Measurements from ENCODE around the gene MAPT.
"Not testable (repeated sequence)": the region's sequence is repeated elsewhere in the genome, so short reads cannot be mapped to it uniquely, and the experiment has no call there.

Gene MAPT

DNA sequence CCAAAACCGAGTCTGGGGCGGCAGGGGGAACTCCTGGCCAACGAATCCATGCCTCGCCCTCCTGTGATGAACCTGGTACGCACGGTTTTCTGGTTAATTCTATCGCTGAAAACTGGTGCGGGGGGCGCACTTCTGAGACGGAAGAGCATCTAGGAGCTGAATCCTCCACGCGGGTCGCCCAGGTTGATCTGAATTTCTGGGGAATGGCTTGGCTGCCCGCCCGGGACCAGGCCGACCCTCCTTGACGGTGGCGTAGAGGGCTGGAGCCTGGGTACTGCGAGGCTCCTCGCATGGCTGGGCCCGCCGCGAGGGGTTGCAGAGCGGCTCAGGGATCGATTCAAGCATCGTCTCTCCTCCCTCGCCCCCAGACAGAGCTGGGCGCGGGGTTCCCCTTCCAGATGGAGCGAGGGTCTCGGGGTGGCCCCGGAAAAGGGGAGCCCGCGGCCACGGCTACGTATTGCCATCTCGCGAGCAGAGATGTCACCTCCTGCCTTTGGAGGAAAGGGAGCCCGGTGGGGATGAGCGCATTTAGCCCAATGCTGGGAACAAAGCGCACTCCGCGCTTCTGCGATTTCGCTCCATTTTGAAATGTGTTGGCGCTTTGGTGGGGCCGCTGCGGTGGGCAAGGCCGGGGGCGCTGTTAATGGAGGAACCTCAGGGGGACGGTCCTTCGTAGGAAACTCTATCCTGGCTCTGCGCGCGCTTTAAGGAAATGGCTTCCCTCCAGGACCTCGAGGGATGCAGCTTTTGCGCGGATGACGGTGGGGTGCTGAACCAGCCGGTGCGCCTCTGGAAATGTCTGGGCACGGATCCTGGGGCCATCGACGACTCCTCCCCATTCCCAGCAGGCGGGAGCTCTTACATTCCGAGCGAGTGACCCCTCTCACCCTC is 2.7 kb downstream of the MAPT start:
- peak in 15 of 56 donors; percentile 9 to 53 (median 40) for DNase-seq

DNA sequence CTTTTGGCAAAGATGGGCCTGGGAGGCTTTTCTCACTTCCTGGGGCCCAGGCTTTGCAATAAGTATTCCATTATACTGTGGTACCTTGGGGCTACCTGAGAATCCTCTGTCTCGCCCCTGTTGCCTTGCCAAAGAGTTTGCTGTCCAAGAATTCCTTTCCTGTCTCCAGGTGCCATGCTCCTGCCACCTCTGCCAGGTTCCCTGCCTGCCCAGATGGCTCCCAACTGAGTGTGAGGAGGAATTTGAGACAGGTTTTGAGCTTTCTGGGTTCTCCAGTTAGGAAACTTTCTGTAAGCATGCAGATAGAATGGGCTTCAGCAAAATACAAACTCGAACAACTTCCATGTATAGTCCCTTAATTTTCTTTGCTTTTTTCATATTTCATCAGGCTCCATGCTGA is 5.8 kb downstream of the MAPT start:
- no peak for DNase-seq

DNA sequence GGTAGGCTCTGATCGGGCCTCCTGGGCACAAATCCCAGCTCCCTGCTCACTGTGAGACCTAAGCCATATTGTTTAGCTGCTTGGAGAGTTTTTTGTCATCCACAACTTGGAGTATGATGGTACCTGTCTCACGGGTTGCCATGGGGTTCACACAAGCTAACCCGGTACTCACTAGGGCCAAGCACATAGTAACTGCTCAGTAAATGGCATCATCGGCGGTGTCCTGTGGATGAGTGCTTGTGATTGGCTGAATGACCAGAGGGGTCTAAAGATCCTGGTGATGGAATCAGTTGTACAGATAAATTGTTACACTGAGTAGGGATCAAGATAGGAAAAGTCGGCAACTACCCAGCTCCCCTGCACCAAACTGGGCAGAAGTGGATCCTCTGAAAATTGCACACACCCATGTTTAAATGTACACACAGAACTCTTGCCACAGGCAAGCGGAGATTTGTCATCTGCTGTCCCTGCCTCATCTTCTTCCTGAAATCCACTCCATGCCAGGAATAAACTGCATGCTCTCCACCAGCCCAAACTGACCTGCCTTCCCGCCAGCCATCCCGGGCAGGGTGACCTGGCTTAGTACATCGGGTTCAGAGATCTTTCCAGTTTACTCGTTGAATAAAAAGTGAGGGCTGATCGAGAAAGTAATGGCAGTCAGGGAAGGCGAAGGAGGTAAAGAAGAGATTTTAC is 6.5 kb downstream of the MAPT start:
- no peak for DNase-seq

DNA sequence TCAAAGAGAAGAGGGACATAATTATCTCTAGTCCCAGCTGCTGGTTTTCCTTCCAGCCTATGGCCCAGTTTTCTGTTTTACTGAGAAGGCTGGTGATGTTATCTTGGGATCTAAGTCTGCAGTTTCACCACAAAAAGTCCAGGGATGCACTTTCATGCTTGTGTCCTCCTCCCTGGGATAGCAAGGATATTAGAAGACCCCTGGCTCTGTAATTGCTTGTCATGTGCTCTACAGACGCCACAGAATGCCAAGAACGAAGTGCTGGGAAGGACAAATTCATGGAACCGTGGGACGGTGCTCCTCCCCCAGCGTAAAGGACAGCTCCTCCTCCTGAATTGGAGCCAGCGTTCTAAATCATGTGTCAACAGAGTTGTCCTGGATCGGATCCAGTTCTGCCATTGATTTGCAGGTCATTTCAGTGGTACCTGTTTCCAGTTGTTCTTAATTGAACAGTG is 8.6 kb downstream of the MAPT start:
- peak in 2 of 56 donors; percentile 28 to 36 for DNase-seq

DNA sequence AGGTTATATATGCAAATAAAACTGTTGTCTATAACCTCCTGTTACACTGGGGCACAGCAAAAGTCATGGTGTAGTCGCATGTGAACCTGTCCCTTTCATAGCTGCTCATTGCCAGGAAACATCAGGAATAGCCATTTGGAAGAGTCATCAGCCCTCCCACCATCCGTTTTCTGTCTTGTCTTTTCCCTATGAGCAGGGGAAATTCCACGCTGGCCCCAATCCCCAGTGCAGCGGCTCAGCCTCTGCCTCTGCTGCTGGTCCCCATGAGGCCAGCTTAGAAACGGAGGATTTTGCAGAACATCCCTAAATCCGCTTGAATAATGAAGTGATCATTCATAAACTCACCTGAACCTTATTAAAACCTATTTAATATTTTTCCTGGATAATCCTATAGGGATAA is 10.5 kb downstream of the MAPT start:
- no peak for DNase-seq

DNA sequence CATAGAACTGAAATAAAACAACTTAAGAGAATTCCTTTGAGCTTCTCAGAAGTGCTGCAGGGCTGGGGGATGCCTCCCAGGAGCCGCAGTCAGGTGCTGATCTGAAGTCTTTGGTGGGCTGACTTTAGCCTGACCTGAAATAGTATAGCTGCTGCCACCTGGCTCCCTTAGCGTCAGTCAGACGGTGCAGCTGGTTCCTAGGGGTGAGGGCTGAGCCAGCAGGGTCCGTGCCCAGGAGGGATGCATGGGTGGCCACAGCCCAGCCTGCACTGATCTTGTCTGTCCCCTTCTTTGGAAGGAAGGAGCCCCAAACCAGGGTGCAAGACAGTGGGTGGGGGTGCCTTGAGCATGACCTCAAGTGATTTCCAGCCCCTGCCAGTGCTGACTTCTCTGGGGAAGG is 11.5 kb downstream of the MAPT start:
- no peak for DNase-seq

DNA sequence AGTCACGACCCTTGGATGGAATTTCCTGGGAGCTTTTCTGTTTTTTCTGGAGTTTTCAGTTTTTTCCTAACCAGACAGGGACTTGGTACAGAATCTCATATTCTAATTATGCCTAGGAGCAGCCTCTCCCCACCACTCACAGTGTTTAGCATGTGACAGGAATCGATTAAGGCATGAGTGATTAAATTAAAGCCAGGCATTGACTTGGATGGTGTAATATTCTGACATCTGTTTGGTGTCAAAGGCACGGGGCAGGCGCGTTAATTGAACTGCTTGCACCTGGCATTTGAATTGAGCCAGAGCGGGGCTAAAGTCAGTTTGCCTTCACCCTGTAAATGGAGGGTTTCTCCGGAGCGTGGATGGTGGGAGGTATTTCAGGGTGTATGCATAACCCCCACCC is 11.9 kb downstream of the MAPT start:
- DNase-seq: no peak

DNA sequence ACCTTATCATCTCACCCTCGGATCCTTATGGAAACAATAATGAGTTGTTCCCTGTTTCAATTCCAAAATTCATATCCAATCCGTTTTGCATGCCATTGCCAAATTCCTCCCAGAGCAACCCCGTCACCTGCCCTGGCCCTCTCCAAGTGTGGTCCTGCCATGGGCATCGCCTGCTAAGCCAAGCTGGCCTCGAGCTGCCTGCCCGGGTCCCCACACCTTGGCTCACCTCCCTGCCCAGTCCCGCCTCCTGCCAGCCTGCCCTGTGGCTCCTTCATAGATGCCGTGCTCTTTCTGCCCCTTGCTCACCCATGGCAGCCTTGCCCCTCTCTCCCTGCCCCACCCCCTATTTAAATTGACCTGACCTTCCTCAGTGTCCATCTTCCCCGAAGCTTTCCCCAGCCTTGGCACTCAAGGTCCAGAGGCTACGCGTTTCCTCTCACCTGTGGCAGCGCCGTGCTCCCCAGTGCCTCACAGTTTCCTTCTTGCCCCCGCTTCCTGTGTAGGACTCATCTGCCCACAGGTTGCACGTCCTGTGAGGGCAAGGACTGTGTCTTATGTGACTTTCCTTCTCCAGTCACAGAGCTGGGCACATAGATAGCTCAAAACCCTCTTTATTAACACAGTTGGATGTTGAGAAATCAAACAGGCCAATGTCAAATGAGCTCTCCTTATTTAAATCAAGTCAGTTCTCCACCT is 12.7 kb downstream of the MAPT start:
- DNase-seq: no peak

DNA sequence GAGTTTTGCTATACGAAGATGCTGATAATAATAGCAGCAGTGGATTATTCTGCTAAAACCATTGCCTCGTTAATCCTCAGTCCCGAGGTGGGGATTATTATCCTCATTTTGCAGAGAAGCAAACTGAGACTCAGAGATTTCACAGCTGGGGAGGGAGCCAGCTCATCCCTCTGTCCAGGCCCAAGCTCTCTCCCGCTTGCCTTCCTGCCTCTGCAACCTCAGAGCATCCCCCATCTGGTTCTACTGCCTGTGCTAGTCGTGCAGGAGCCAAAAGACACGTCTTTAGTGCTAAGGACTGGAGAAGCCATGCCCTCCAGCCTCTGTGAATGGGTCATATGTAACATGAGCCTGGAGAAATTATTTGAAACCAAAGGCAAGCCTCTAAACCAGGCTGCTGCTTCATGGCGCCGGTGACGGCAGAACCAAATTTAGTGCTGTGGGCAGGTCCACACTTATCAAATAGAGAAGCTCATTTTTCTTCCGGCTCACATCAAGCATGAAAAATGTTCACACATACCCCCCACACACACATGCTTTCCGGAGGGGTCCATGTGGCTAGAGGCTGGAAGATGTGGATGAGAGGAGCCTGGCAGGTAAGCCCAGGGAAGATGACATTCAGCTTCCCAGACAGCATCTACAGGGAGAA is 13.5 kb downstream of the MAPT start:
- peak in 7 of 56 donors; percentile 15 to 51 (median 20) for DNase-seq

DNA sequence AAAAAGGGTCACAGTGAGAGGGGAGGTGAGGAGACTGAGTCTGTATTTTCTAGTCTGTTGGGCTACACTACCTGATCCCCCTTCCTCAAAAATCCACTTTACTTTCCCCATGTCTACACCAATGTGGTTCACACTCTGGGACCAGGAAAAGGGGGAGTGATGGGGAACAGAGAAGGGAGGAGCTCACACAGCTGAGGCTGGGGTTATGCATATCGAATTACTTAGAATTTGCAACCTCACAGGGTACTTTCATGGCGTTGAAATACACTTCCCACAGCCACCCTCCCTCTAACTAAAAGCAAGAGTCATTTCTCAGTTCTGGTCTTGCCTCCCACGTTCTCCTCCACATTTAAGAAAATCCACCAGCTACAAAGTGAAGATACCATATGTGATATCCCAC is 14.1 kb downstream of the MAPT start:
- DNase-seq: no peak

DNA sequence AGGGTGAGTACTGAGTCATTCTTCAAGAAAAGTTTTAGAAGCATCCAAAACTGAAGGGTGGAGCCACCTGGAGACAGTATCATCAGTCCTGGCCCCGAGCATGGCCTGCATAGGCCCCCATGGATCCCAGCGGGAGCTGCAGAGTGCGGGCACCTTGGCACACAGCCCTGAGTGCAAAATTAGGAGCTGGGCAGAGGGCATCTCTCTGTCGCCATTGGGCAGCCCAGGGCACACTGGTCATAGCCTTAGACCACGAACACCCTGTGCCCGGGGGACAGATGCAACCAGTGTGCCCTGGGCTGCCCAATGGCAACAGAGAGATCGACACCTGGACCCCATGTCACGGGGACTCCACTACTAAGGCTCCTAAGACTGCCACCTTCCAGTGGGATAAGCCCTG is 14.6 kb downstream of the MAPT start:
- no peak for DNase-seq

DNA sequence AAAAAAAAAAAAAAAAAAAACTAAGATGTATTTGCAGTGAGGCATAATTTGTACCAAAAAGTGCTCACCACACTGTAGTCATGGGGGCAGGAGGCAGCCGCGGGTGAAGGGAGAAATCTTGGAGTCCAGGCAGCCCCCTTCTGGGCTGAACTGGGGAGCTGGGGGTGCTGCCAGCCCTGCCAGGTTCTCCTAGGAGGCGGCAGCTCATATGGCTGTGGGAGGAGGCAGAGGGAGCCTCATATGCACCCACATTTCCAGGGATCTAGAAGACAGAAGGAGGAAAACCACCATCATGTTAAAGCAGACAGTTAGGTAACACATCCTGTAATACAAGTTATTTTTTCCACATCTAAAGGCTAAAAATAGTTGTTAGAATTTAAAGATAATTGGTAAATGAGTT is 16.3 kb downstream of the MAPT start:
- DNase-seq: peak in 4 of 56 donors; percentile 23 to 43 (median 36)

DNA sequence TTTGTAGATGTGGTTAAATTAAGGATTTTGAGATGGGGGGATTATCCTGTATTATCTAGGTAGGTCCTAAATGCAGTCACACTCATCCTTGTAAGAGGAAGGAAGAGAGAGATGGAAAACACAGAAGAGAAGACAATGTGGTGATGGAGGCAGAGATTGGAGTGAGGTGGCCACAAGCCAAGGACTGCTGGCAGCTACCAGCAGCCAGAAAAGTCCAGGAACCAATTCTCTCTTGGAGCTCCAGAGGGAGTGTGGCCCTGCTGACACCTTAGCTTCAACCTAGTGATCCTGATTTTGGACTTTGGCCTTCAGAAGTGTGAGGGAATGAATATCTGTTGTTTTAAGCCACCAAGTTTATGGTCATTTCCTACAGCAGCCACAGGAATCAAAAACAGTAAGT is 18.0 kb downstream of the MAPT start:
- no peak for DNase-seq

DNA sequence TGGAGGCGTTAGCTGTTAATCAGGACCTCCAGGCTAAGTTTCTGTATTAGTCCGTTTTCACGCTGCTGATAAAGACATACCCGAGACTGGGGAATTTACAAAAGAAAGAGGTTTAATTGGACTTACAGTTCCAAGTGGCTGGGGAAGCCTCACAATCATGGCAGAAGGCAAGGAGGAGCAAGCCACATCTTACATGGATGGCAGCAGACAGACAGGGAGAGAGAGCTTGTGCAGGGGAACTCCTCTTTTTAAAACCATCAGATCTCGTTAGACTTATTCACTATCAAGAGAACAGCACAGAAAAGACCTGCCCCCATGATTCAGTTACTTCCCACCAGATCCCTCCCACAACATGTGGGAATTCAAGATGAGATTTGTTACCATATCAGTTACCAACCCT is 18.7 kb downstream of the MAPT start:
- DNase-seq: not testable (repeated sequence)

DNA sequence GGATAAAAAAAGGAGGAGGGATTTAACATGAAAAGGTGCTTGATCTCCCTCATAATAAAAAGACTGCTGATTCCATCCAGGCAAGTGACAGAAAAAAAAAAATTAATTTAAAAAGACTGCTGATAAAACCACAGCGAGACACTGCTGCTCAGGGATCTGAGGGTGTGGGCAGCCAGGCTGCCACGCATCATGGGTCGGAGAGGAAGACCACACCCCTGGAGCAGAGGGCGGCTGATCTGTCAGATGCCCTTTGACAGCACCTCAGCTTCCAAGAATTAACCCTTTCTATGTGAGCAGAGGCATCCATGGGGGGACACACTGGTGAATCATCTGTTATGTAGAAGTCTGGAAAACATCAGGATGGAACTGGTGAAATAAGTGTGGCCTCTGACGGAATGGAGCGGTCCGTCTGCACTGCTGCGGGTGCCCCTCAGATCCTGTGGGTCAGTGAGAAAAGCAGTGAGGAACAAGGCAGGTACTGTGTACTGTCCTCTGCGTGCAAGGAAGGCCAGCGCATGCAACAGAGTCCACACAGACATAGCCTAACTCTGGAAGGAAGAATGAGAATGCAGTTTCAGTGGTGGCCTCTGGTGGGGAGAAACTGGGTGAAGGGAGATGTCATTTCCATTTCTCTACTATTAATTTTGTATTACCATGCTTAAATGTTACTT is 19.8 kb downstream of the MAPT start:
- peak in 2 of 56 donors; percentile 26 to 31 for DNase-seq

DNA sequence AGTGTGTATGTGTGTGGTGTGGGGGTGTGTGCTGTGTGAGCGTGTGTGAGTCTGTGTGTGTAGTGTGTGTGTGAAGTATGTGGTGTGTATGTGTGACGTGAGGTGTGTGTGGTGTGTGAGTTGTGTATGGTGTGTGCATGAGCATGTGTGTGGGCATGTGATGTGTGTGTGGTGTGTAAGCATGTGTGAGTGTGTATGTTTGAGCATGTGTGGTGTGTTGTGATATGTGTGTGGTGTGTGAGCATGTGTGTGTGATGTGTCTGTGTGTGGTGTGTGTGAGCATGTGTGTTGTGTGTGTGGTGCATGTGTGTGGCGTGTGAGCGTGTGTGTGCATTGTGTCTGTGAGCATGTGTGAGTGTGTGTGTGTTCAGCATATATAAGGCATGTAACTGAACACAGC is 20.9 kb downstream of the MAPT start:
- no peak for DNase-seq

DNA sequence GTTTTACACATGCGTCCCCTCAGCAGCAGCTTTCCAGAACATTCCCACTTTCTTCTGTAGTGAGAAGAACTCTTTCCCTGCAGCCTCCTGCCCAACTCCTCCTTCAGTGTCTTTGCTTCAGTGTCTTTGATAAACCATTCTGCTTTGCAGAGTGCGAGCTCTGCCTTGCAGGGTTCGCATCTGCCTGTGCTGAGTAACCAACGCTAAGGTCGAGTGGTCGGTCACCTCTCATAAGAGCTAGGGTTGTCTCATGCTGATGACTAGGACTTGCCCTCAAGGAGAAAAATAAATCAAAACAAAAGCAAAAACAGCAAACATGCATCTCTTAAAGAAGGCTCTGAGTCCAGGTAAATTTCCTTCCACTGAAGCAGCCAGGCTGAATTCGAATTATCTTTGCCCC is 22.7 kb downstream of the MAPT start:
- DNase-seq: no peak

DNA sequence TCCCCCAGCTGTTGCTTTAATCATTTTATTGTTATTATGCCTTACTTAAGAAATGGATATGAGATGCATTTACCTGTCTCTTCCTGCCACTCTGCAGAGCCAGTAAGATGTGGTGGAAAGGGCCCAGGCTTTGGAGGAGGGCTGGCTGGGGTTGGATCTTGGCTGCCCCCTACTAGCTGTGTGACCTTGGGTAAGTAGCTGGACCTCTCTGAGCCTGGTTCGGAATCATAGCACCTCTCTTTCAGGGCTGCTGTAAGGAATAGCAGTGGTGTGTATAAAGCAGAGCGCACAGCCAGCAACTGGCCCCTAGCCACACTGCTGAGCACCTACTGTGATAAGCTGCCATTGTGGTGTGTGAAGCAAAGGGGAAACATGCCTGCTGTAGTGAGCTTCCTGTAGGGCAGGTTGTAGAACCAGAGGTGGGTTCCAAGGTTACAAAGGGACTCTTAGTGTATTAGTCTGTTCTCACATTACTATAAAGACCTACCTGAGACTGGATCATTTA is 23.9 kb downstream of the MAPT start:
- DNase-seq: no peak

DNA sequence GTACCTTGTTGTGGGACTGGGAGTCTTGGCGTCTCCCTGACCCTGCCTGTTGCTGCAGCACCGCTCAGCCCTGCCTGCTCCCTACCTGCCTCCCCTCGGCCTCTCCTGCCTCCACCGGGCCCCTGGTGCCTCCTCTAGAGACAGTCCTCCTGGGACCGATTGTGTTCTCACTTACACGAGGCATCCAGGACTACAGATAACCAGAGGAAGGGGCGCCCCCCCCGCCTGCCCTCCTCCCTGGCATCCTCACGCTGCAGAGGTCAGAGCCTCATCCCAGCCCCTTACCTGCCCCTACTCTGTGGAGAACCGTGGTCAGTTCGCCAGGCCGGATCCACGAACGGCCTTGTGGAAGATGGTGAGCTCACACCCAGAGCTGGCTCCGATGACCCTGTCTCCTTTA is 24.8 kb downstream of the MAPT start:
- no peak for DNase-seq

DNA sequence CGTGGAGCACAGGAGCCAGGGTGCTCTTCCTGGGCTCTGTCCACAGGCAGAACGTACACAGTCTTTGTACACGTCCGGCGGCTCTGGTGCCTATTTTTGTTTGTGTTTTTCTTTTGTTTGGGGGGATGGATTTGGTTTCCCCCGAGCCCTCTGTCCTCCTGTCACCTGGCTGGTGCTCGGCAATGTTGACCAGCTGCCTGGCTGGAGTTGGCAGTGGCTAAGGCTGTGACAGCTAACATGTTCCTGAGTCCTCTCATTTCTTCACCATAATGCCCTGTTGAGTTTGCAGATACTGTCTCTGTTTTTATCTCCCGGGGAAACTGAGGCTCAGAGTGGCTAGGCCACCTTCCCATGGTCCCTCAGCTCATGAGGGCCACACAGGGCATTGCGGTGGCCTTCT is 25.7 kb downstream of the MAPT start:
- DNase-seq: no peak

All from amygdala (tissue), 56 donors.